Measurements from ENCODE around the gene LAMB1. TPM values are rescaled to one million over a fixed set of nuclear protein-coding genes. Genes with fewer than 3 reads are reported as not detected.

The LAMB1 gene
- total RNA-seq, 1 donor from 2014 or later: 245 TPM

- DNase-seq (ENCODE audit: low read depth): no peak
- no peak for TF ChIP-seq CTCF (IDR thresholded peaks at IDR 0.05; ENCODE audit: insufficient read depth, low read length, poor library complexity, severe bottlenecking)
- H3K27me3 ChIP-seq (ENCODE audit: control insufficient read depth, insufficient read depth, low read length): no peaks in the 10 kb centered on the region
- H3K4me3 ChIP-seq (ENCODE audit: low read depth, low read length): no peak overlapping the region
- H3K36me3 ChIP-seq (ENCODE audit: control insufficient read depth, insufficient read depth, low read length): peaks cover 9% of the 10 kb centered on the region
Observed at GRCh38 chr7:107964510-107964909, 38.5 kb downstream of the LAMB1 start.

- no peak overlapping the region for H3K4me3 ChIP-seq (ENCODE audit: low read depth, low read length)
- DNase-seq (ENCODE audit: low read depth): no peak
- H3K27me3 ChIP-seq (ENCODE audit: control insufficient read depth, insufficient read depth, low read length): no peaks in the 10 kb centered on the region
- TF ChIP-seq CTCF (IDR thresholded peaks at IDR 0.05; ENCODE audit: insufficient read depth, low read length, poor library complexity, severe bottlenecking): no peak
- peaks cover 12% of the 10 kb centered on the region for H3K36me3 ChIP-seq (ENCODE audit: control insufficient read depth, insufficient read depth, low read length)
Observed at GRCh38 chr7:107962817-107963216, 40.1 kb downstream of the LAMB1 start.

- no peaks in the 10 kb centered on the region for H3K27me3 ChIP-seq (ENCODE audit: control insufficient read depth, insufficient read depth, low read length)
- H3K36me3 ChIP-seq (ENCODE audit: control insufficient read depth, insufficient read depth, low read length): peaks cover 13% of the 10 kb centered on the region
- no peak overlapping the region for H3K4me3 ChIP-seq (ENCODE audit: low read depth, low read length)
- DNase-seq (ENCODE audit: low read depth): no peak
- TF ChIP-seq CTCF (IDR thresholded peaks at IDR 0.05; ENCODE audit: insufficient read depth, low read length, poor library complexity, severe bottlenecking): no peak
Observed at GRCh38 chr7:107961405-107961804, 41.6 kb downstream of the LAMB1 start.

- H3K4me3 ChIP-seq (ENCODE audit: low read depth, low read length): no peak overlapping the region
- DNase-seq (ENCODE audit: low read depth): no peak
- no peak for TF ChIP-seq CTCF (IDR thresholded peaks at IDR 0.05; ENCODE audit: insufficient read depth, low read length, poor library complexity, severe bottlenecking)
- H3K36me3 ChIP-seq (ENCODE audit: control insufficient read depth, insufficient read depth, low read length): peaks cover 14% of the 10 kb centered on the region
- H3K27me3 ChIP-seq (ENCODE audit: control insufficient read depth, insufficient read depth, low read length): no peaks in the 10 kb centered on the region
Observed at GRCh38 chr7:107960272-107960671, 42.7 kb downstream of the LAMB1 start.

- no peak for TF ChIP-seq CTCF (IDR thresholded peaks at IDR 0.05; ENCODE audit: insufficient read depth, low read length, poor library complexity, severe bottlenecking)
- no peaks in the 10 kb centered on the region for H3K27me3 ChIP-seq (ENCODE audit: control insufficient read depth, insufficient read depth, low read length)
- no peak overlapping the region for H3K4me3 ChIP-seq (ENCODE audit: low read depth, low read length)
- no peak for DNase-seq (ENCODE audit: low read depth)
- peaks cover 14% of the 10 kb centered on the region for H3K36me3 ChIP-seq (ENCODE audit: control insufficient read depth, insufficient read depth, low read length)
Observed at GRCh38 chr7:107959527-107959898, 43.4 kb downstream of the LAMB1 start.

- no peak for DNase-seq (ENCODE audit: low read depth)
- peaks cover 15% of the 10 kb centered on the region for H3K36me3 ChIP-seq (ENCODE audit: control insufficient read depth, insufficient read depth, low read length)
Observed at GRCh38 chr7:107958764-107959526, 44.0 kb downstream of the LAMB1 start.

More at GRCh38 chr7:107958764-107959526, 44.0 kb downstream of the LAMB1 start:
- no peaks in the 10 kb centered on the region for H3K27me3 ChIP-seq (ENCODE audit: control insufficient read depth, insufficient read depth, low read length)
- no peak overlapping the region for H3K4me3 ChIP-seq (ENCODE audit: low read depth, low read length)
- no peak for TF ChIP-seq CTCF (IDR thresholded peaks at IDR 0.05; ENCODE audit: insufficient read depth, low read length, poor library complexity, severe bottlenecking)
